NCI-H1092 (cell line): ENCODE data around the gene SYT15B.
"Not testable (repeated sequence)": the region's sequence is repeated elsewhere in the genome, so short reads cannot be mapped to it uniquely, and the experiment has no call there.

ENCODE experiments used
- DNase-seq: peaks from one replicate; lab custom pipeline; 2025; lab: John Stamatoyannopoulos, UW

The SYT15B gene

GRCh38 chr10:47725740-47726139 lies 37.7 kb downstream of the SYT15B start:
- not testable (repeated sequence) for DNase-seq

- DNase-seq = not testable (repeated sequence)
Measured at GRCh38 chr10:47725047-47725446, 38.3 kb downstream of the SYT15B start.

GRCh38 chr10:47724119-47724518 lies 39.3 kb downstream of the SYT15B start:
- not testable (repeated sequence) for DNase-seq

GRCh38 chr10:47723362-47723761 lies 40.0 kb downstream of the SYT15B start:
- DNase-seq = not testable (repeated sequence)

- not testable (repeated sequence) for DNase-seq
Measured at GRCh38 chr10:47717011-47717769, 46.2 kb downstream of the SYT15B start.
